Measurements from ENCODE around the gene STAC.

GRCh38 chr3:36538136-36538749 lies 157.9 kb downstream of the STAC start:
- no peak for TF ChIP-seq CTCF (IDR thresholded peaks at IDR 0.05; ENCODE audit: low read depth, low read length)
- TF ChIP-seq EZH2phosphoT487 (IDR thresholded peaks at IDR 0.05; ENCODE audit: low read depth), result no peak
